GM21515 (cell line): Measurements from ENCODE around the gene SLC30A7.
A peak's percentile ranks its signal among the peaks of the same experiment; 100 is the strongest.
"Not testable (repeated sequence)": the region's sequence is repeated elsewhere in the genome, so short reads cannot be mapped to it uniquely, and the experiment has no call there.

ENCODE experiments used
- ATAC-seq: cut with Tn5 transposase; IDR thresholded peaks from one replicate; pipeline ENCODE4 v1.9.1; 2021; ENCODE audit not compliant: unreplicated experiment

SLC30A7 gene

GRCh38 chr1:100889869-100890482 is 5.9 kb upstream of the SLC30A7 start:
- ATAC-seq, result not testable (repeated sequence)

GRCh38 chr1:100891380-100891779 is 4.5 kb upstream of the SLC30A7 start:
- ATAC-seq, result no peak

- no peak for ATAC-seq
Observed at GRCh38 chr1:100892554-100892953, 3.3 kb upstream of the SLC30A7 start.

- no peak for ATAC-seq
Observed at GRCh38 chr1:100893718-100894117, 2.2 kb upstream of the SLC30A7 start.

- ATAC-seq, result peak; percentile 53
Observed at GRCh38 chr1:100894603-100895539, 1.0 kb upstream of the SLC30A7 start, which contains the start of gene EXTL2. TSS of gene EXTL2 (minus strand) at chr1:100894842. CDS start at chr1:100888757, 6,085 bp downstream.

- peak; percentile 41 for ATAC-seq
Observed at GRCh38 chr1:100896481-100896982, 642 bp downstream of the SLC30A7 start.

GRCh38 chr1:100902365-100902764 is 6.5 kb downstream of the SLC30A7 start:
- ATAC-seq, result no peak

GRCh38 chr1:100903777-100904176 is 7.9 kb downstream of the SLC30A7 start:
- ATAC-seq, result no peak

- ATAC-seq, result no peak
Observed at GRCh38 chr1:100904528-100904927, 8.6 kb downstream of the SLC30A7 start.

- ATAC-seq, result no peak
Observed at GRCh38 chr1:100905181-100905580, 9.3 kb downstream of the SLC30A7 start.

GRCh38 chr1:100907887-100908286 is 12.0 kb downstream of the SLC30A7 start:
- no peak for ATAC-seq

- no peak for ATAC-seq
Observed at GRCh38 chr1:100909018-100909417, 13.1 kb downstream of the SLC30A7 start.

GRCh38 chr1:100912019-100912418 is 16.1 kb downstream of the SLC30A7 start:
- ATAC-seq, result no peak

- no peak for ATAC-seq
Observed at GRCh38 chr1:100921110-100921706, 25.3 kb downstream of the SLC30A7 start.

GRCh38 chr1:100924212-100924611 is 28.3 kb downstream of the SLC30A7 start:
- no peak for ATAC-seq

- no peak for ATAC-seq
Observed at GRCh38 chr1:100924991-100925390, 29.1 kb downstream of the SLC30A7 start.

GRCh38 chr1:100926240-100926639 is 30.4 kb downstream of the SLC30A7 start:
- ATAC-seq, result no peak

GRCh38 chr1:100927276-100927675 is 31.4 kb downstream of the SLC30A7 start:
- no peak for ATAC-seq

GRCh38 chr1:100928128-100928527 is 32.2 kb downstream of the SLC30A7 start:
- no peak for ATAC-seq

GRCh38 chr1:100930494-100930893 is 34.6 kb downstream of the SLC30A7 start:
- ATAC-seq, result no peak

- no peak for ATAC-seq
Observed at GRCh38 chr1:100931716-100932115, 35.8 kb downstream of the SLC30A7 start.
